Stimulated activated effector memory CD8-positive, alpha-beta T cell treated with anti-CD3 and anti-CD28 coated beads, Interleukin-12 subunit alpha, Interleukin-12 subunit beta, amount 100 ng/mL, for 72 hours (primary cell): Measurements from ENCODE around the gene GALNT14.

Experiments used
- ATAC-seq: fragments of 150-1000 bp; cut with Tn5 transposase; 2 replicates; pipeline ENCODE4 v1.10.0; 2021
- DNase-seq, 2 donors: peaks; one replicate each; pipeline ENCODE4 v3.0.0; 2021 to 2022; ENCODE audit warnings: low spot score in 2 of 2
- H3K27ac Mint-ChIP-seq: one replicate; pipeline ENCODE4 v1.8.0; 2022; ENCODE audit warnings: mild to moderate bottlenecking, mixed read lengths
- H3K36me3 Mint-ChIP-seq: one replicate; pipeline ENCODE4 v1.8.0; 2022; ENCODE audit warnings: mild to moderate bottlenecking, mixed read lengths
- H3K4me1 Mint-ChIP-seq: one replicate; pipeline ENCODE4 v1.8.0; 2022; ENCODE audit warnings: mixed read lengths
- H3K4me3 Mint-ChIP-seq: one replicate; pipeline ENCODE4 v1.8.0; 2022; ENCODE audit warnings: mild to moderate bottlenecking, mixed read lengths
- H3K9me3 Mint-ChIP-seq: one replicate; pipeline ENCODE4 v1.8.0; 2022; ENCODE audit warnings: mixed read lengths

The GALNT14 gene

GRCh38 chr2:30955516-30956132 lies 182.6 kb downstream of the GALNT14 start:
- Mint-ChIP-seq H3K4me1 (no peaks in the 10 kb centered on the region), H3K27ac (no peak overlapping the region), H3K4me3 (no peak overlapping the region), H3K9me3 (no peaks in the 10 kb centered on the region), H3K36me3 (no peaks in the 10 kb centered on the region)
- DNase-seq (no peak), ATAC-seq (peak; percentile 22)

DNA sequence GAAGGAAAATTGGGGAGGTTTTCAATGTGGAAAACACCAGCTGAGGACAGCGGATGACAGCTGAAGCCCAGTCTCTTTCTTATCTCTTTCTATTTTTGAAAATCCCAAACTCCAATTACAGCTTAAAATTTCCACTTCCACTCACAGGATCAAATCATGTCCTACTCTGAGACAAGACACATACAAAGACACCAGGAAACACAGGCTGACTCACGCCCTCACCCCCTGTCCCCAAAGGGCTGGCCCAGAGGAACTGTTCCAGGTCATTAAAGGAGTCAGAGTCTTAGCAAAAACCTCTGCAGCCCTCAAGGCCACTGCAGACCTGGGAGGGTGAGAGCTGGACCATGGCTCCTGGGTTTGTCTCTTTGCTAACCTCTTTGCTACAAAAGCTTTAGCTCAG lies 187.9 kb downstream of the GALNT14 start:
- DNase-seq (no peak), ATAC-seq (no peak)
- Mint-ChIP-seq H3K4me1 (no peaks in the 10 kb centered on the region), H3K27ac (no peak overlapping the region), H3K36me3 (no peaks in the 10 kb centered on the region), H3K9me3 (no peaks in the 10 kb centered on the region), H3K4me3 (no peak overlapping the region)

- H3K9me3 Mint-ChIP-seq: no peaks in the 10 kb centered on the region
- no peak for ATAC-seq
- DNase-seq: no peak
- no peaks in the 10 kb centered on the region for H3K4me1 Mint-ChIP-seq
- no peak overlapping the region for H3K27ac Mint-ChIP-seq
- no peaks in the 10 kb centered on the region for H3K36me3 Mint-ChIP-seq
- no peak overlapping the region for H3K4me3 Mint-ChIP-seq
Observed at GRCh38 chr2:30949435-30949834, 188.8 kb downstream of the GALNT14 start.

- H3K4me1 Mint-ChIP-seq: no peaks in the 10 kb centered on the region
- no peaks in the 10 kb centered on the region for H3K36me3 Mint-ChIP-seq
- no peak overlapping the region for H3K27ac Mint-ChIP-seq
- DNase-seq: no peak
- no peak overlapping the region for H3K4me3 Mint-ChIP-seq
- ATAC-seq: no peak
- no peaks in the 10 kb centered on the region for H3K9me3 Mint-ChIP-seq
Observed at GRCh38 chr2:30948857-30949256, 189.4 kb downstream of the GALNT14 start.

GRCh38 chr2:30948130-30948529 lies 190.1 kb downstream of the GALNT14 start:
- Mint-ChIP-seq H3K36me3 (no peaks in the 10 kb centered on the region), H3K9me3 (no peaks in the 10 kb centered on the region), H3K27ac (no peak overlapping the region), H3K4me3 (no peak overlapping the region), H3K4me1 (no peaks in the 10 kb centered on the region)
- DNase-seq (no peak), ATAC-seq (no peak)

- ATAC-seq: peak; percentile 11
- no peak overlapping the region for H3K4me3 Mint-ChIP-seq
Observed at GRCh38 chr2:30947686-30948085, 190.6 kb downstream of the GALNT14 start.

GRCh38 chr2:30942419-30942818 lies 195.8 kb downstream of the GALNT14 start:
- Mint-ChIP-seq H3K36me3 (no peaks in the 10 kb centered on the region), H3K4me1 (no peaks in the 10 kb centered on the region), H3K9me3 (no peaks in the 10 kb centered on the region), H3K4me3 (no peak overlapping the region), H3K27ac (no peak overlapping the region)
- no peak for DNase-seq
- no peak for ATAC-seq

More at GRCh38 chr2:30947686-30948085, 190.6 kb downstream of the GALNT14 start:
- Mint-ChIP-seq H3K27ac (no peak overlapping the region), H3K9me3 (no peaks in the 10 kb centered on the region), H3K36me3 (no peaks in the 10 kb centered on the region), H3K4me1 (no peaks in the 10 kb centered on the region)
- no peak for DNase-seq

- Mint-ChIP-seq H3K36me3 (no peaks in the 10 kb centered on the region), H3K4me3 (no peak overlapping the region)
- ATAC-seq: no peak
Observed at GRCh38 chr2:30940839-30941238, 197.4 kb downstream of the GALNT14 start.

GRCh38 chr2:30939364-30939763 lies 198.9 kb downstream of the GALNT14 start:
- ATAC-seq (no peak), DNase-seq (no peak)
- Mint-ChIP-seq H3K27ac (no peak overlapping the region), H3K36me3 (no peaks in the 10 kb centered on the region), H3K9me3 (no peaks in the 10 kb centered on the region), H3K4me1 (no peaks in the 10 kb centered on the region), H3K4me3 (no peak overlapping the region)

More at GRCh38 chr2:30940839-30941238, 197.4 kb downstream of the GALNT14 start:
- Mint-ChIP-seq H3K9me3 (no peaks in the 10 kb centered on the region), H3K4me1 (no peaks in the 10 kb centered on the region), H3K27ac (no peak overlapping the region)
- DNase-seq: no peak

DNA sequence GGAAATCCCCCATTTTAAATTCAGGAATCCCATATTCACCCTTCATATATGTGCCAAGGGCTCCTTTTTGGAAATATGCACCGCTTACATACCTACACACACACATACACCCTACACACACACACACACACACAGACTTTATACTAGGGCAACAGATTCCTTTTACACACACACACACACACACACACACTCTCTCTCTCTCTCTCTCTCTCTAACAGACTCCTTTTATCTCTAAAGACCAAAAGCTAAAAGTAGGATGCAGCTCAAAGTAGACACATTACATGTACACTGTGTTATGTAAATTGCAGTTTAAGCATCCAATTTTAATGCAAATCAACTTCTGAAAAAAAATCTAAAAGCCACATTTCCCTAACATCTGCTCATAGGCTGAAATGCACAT lies 200.0 kb downstream of the GALNT14 start:
- no peak for ATAC-seq
- no peak overlapping the region for H3K27ac Mint-ChIP-seq
- DNase-seq: no peak

DNA sequence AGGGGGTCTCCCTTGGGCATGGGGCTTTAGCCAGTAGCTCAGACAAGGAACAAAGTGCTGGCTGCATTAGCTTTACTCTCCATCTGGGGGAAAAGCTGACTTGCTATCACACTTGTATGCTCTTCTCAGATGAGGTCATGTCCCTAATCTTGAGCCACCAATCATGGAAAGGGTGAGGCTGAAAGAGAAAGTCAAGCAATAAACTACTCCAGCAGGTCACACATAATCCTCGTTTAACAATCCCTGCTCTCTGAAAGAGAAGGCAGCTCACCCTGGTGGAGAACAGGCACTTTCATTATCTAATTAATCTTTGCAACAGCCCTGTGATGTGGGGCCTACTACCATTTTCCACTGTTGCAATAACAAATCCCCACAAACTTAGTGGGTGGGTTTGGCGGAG lies 201.3 kb downstream of the GALNT14 start:
- no peak for DNase-seq
- no peak for ATAC-seq
- Mint-ChIP-seq H3K4me1 (no peaks in the 10 kb centered on the region), H3K36me3 (no peaks in the 10 kb centered on the region), H3K27ac (no peak overlapping the region), H3K4me3 (no peak overlapping the region), H3K9me3 (no peaks in the 10 kb centered on the region)

More for the DNA sequence above, 200.0 kb downstream of the GALNT14 start:
- no peak overlapping the region for H3K4me3 Mint-ChIP-seq
- no peaks in the 10 kb centered on the region for H3K4me1 Mint-ChIP-seq
- H3K9me3 Mint-ChIP-seq: no peaks in the 10 kb centered on the region
- H3K36me3 Mint-ChIP-seq: no peaks in the 10 kb centered on the region

GRCh38 chr2:30935795-30936194 lies 202.4 kb downstream of the GALNT14 start:
- Mint-ChIP-seq H3K27ac (no peak overlapping the region), H3K4me3 (no peak overlapping the region)
- DNase-seq: no peak

DNA sequence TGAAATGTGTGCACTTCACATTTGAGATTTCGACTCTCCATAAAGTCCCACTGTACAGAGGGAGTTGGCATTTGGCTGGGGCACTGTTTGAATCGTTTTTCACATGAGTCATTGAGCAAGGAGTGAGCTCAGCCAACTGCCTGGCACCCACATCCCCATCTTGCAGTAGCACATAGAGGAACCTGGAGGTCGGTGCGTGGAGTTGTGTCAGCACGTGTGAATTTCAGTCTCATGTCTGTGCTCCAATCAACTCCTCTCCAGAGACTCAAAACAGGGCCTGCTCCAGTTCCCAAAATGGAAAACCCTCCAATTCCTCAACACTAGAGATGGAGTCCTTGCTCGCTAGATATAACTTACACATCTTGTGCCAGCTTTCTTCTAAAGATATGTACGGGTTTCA lies 204.2 kb downstream of the GALNT14 start:
- Mint-ChIP-seq H3K9me3 (no peaks in the 10 kb centered on the region), H3K4me3 (no peak overlapping the region), H3K36me3 (no peaks in the 10 kb centered on the region), H3K4me1 (no peaks in the 10 kb centered on the region), H3K27ac (no peak overlapping the region)
- ATAC-seq: no peak
- DNase-seq: no peak

More at GRCh38 chr2:30935795-30936194, 202.4 kb downstream of the GALNT14 start:
- no peaks in the 10 kb centered on the region for H3K9me3 Mint-ChIP-seq
- no peaks in the 10 kb centered on the region for H3K36me3 Mint-ChIP-seq
- ATAC-seq: no peak
- no peaks in the 10 kb centered on the region for H3K4me1 Mint-ChIP-seq

DNA sequence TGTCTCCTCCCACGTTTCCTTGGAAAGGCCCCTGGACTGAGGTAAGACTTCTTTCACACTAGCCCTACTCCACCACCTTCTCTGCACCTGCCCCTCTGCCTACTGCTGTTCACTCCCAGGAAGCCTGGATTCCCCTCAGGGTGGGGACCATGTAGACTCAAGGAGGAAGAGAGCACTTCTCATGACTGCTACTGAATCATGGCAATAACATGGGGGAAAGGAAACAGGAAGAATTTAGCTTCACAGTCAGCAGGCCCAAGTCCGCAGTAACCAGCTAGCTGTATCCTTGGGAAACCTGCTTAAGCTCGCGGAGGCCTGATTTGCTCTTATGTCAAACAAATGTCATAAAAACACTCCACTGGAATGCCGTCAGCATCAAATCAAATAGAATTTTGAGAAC lies 204.7 kb downstream of the GALNT14 start:
- Mint-ChIP-seq H3K9me3 (no peaks in the 10 kb centered on the region), H3K36me3 (no peaks in the 10 kb centered on the region), H3K27ac (no peak overlapping the region), H3K4me1 (no peaks in the 10 kb centered on the region), H3K4me3 (no peak overlapping the region)
- ATAC-seq (no peak), DNase-seq (no peak)

GRCh38 chr2:30932870-30933269 lies 205.4 kb downstream of the GALNT14 start:
- H3K4me1 Mint-ChIP-seq: no peaks in the 10 kb centered on the region
- H3K27ac Mint-ChIP-seq: no peak overlapping the region
- DNase-seq (no peak), ATAC-seq (peak; percentile 63)
- no peaks in the 10 kb centered on the region for H3K36me3 Mint-ChIP-seq
- H3K4me3 Mint-ChIP-seq: no peak overlapping the region
- H3K9me3 Mint-ChIP-seq: no peaks in the 10 kb centered on the region

DNA sequence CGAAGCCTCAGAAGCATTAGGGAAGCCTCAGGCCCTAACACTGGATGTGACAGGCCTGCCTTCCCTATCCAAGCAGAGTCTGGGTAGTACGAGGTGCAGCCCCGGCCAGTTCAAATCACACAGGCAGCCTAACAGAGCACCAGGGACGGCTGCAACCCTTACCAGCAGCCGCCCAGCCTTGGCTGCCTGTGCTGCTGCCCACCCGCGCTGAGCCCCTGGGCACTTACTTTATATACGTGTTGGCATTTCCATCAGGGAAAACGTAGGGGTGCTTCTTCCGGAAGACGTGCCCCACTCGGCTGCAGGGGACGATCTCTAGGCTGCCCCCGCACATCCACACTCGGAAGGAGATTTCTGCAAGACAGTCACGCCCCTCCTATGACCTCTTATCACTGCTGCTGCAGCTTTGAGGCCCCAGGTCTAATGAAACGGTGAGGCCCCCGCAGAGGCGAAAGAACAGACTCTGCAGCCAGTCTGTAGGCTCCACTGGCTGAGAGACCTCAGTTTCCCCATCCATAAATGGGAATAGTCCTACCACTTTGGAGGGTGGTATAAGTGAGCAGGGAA lies 206.3 kb downstream of the GALNT14 start:
- H3K4me1 Mint-ChIP-seq: no peaks in the 10 kb centered on the region
- H3K36me3 Mint-ChIP-seq: no peaks in the 10 kb centered on the region
- no peak for DNase-seq
- H3K4me3 Mint-ChIP-seq: no peak overlapping the region
- ATAC-seq: no peak
- no peak overlapping the region for H3K27ac Mint-ChIP-seq
- H3K9me3 Mint-ChIP-seq: no peaks in the 10 kb centered on the region
